H1 (cell line): ENCODE data around the gene COL5A1. TPM values are rescaled to one million over a fixed set of nuclear protein-coding genes. Genes with fewer than 3 reads are reported as not detected.

Experiments
- CTCF ChIA-PET: fragments of 300-600 bp; sonication (Branson Sonifier 250); formaldehyde crosslinking; loops from one replicate; lab custom pipeline; 2021; ENCODE audit not compliant: partially characterized antibody; lab: Charles Lee
- POLR2A ChIA-PET: fragments of 300-600 bp; sonication (Branson Sonifier 250); formaldehyde crosslinking; loops from one replicate; lab custom pipeline; 2021; ENCODE audit warnings: inconsistent platforms; ENCODE audit not compliant: partially characterized antibody; lab: Charles Lee
- DNase-seq, 2 experiments: peaks; one replicate each; pipeline versions ENCODE4 v3.0.0 to v3.0.0-alpha.2; 2010 to 2022; ENCODE audit warnings: low spot score in 2 of 2, low read depth in 1 of 2, mixed read lengths in 1 of 2
- FAIRE-seq: peaks from 2 replicates; lab custom pipeline; 2011; peaks lifted over from hg19 to GRCh38; lab: Jason Lieb, UNC
- H2AFZ ChIP-seq: 2 replicates; pipeline ENCODE4 v1.8.1; 2012; ENCODE audit warnings: low read length, inconsistent platforms
- H2AK5ac ChIP-seq: 2 replicates; pipeline ENCODE4 v1.6.1; 2013; ENCODE audit warnings: low read depth, low read length
- H2BK120ac ChIP-seq: replicated peaks from 2 replicates; pipeline ENCODE3; 2013; ENCODE audit warnings: low read depth, low read length, inconsistent platforms
- H2BK12ac ChIP-seq: 2 replicates; pipeline ENCODE4 v1.6.1; 2013; ENCODE audit warnings: low read depth, low read length
- H2BK15ac ChIP-seq: 2 replicates; pipeline ENCODE4 v1.6.1; 2013; ENCODE audit warnings: low read length
- H2BK20ac ChIP-seq: 2 replicates; pipeline ENCODE4 v1.6.1; 2013; ENCODE audit warnings: low read length
- H2BK5ac ChIP-seq: 2 replicates; pipeline ENCODE4 v1.6.1; 2013; ENCODE audit warnings: low read depth, low read length
- H3K14ac ChIP-seq: 2 replicates; pipeline ENCODE4 v1.6.1; 2013; ENCODE audit warnings: inconsistent platforms; ENCODE audit not compliant: insufficient read length
- H3K18ac ChIP-seq: 2 replicates; pipeline ENCODE4 v1.6.1; 2013; ENCODE audit warnings: low read length; ENCODE audit errors: extremely low read depth
- H3K23ac ChIP-seq: 2 replicates; pipeline ENCODE4 v1.6.1; 2013; ENCODE audit warnings: inconsistent platforms; ENCODE audit not compliant: insufficient read length
- H3K23me2 ChIP-seq: 2 replicates; pipeline ENCODE4 v1.6.1; 2013; ENCODE audit warnings: low read depth, low read length
- H3K27ac ChIP-seq: 2 replicates; pipeline ENCODE4 v1.6.1; 2011; ENCODE audit warnings: low read depth, low read length, inconsistent platforms
- H3K27me3 ChIP-seq, 4 experiments: replicated peaks in 1 of 4; 1 replicate in 1 of 4; 2 replicates in 3 of 4; pipeline versions ENCODE4 v1.6.1 to v1.8.1; 2011 to 2013; ENCODE audit warnings: low read length in 3 of 4, mild to moderate bottlenecking in 3 of 4, inconsistent platforms in 2 of 4, mixed read lengths in 2 of 4, moderate library complexity in 1 of 4; ENCODE audit not compliant: control insufficient read depth in 3 of 4, insufficient read depth in 3 of 4; ENCODE audit errors: extremely low read depth in 1 of 4
- H3K36me3 ChIP-seq, 4 experiments: 2 replicates each; pipeline versions ENCODE4 v1.6.1 to v1.8.1; 2011 to 2013; ENCODE audit warnings: mild to moderate bottlenecking in 4 of 4, low read length in 3 of 4, moderate library complexity in 2 of 4, control low read depth in 1 of 4, inconsistent platforms in 1 of 4; ENCODE audit not compliant: insufficient read depth in 4 of 4, control insufficient read depth in 2 of 4
- H3K4ac ChIP-seq: replicated peaks from 2 replicates; pipeline ENCODE3; 2013; ENCODE audit warnings: low read length, low read depth, mixed read lengths, inconsistent platforms; ENCODE audit not compliant: insufficient read length
- H3K4me1 ChIP-seq, 4 experiments: replicated peaks in 1 of 4; 1 replicate in 1 of 4; 2 replicates in 3 of 4; pipeline versions ENCODE4 v1.6.1 to v1.8.1; 2011 to 2013; ENCODE audit warnings: low read length in 3 of 4, inconsistent platforms in 2 of 4, mixed read lengths in 1 of 4; ENCODE audit not compliant: insufficient read depth in 4 of 4, control insufficient read depth in 3 of 4
- H3K4me2 ChIP-seq, 2 experiments: 2 replicates each; pipeline versions ENCODE4 v1.6.1 to v1.8.1; 2011 to 2013; ENCODE audit warnings: low read depth in 2 of 2, low read length in 2 of 2, control low read depth in 1 of 2, inconsistent platforms in 1 of 2, mild to moderate bottlenecking in 1 of 2; ENCODE audit not compliant: insufficient read depth in 1 of 2
- H3K4me3 ChIP-seq, 4 experiments: fragments of 200-600, 300-600 bp in 1 of 4; sonication (generic), shearing (Covaris generic), sonication (Bioruptor Twin) in 1 of 4; 2 replicates each; pipeline versions ENCODE4 v1.5.1 to v1.8.1; 2011 to 2016; ENCODE audit warnings: low read length in 4 of 4, low read depth in 3 of 4, control low read depth in 2 of 4, inconsistent platforms in 2 of 4, mild to moderate bottlenecking in 2 of 4, mixed read lengths in 1 of 4, moderate library complexity in 1 of 4; ENCODE audit not compliant: insufficient read depth in 2 of 4; ENCODE audit errors: extremely low read depth in 1 of 4
- H3K56ac ChIP-seq: replicated peaks from 2 replicates; pipeline ENCODE3; 2013; ENCODE audit warnings: low read depth, mild to moderate bottlenecking, mixed read lengths, low read length, inconsistent platforms; ENCODE audit not compliant: insufficient read length
- H3K79me1 ChIP-seq: 2 replicates; pipeline ENCODE4 v1.6.1; 2013; ENCODE audit warnings: low read depth, low read length, control low read depth
- H3K79me2 ChIP-seq, 2 experiments: 2 replicates each; pipeline versions ENCODE4 v1.6.1 to v1.8.1; 2012 to 2013; ENCODE audit warnings: low read length in 2 of 2, mild to moderate bottlenecking in 2 of 2, inconsistent platforms in 1 of 2; ENCODE audit not compliant: insufficient read depth in 2 of 2, control insufficient read depth in 1 of 2
- H3K9ac ChIP-seq, 4 experiments: replicated peaks in 1 of 4; 1 replicate in 1 of 4; 2 replicates in 3 of 4; pipeline versions ENCODE4 v1.6.1 to v1.8.1; 2011 to 2013; ENCODE audit warnings: low read depth in 3 of 4, low read length in 3 of 4, control low read depth in 2 of 4, mild to moderate bottlenecking in 2 of 4, moderate library complexity in 2 of 4, inconsistent platforms in 1 of 4; ENCODE audit errors: extremely low read depth in 1 of 4
- H3K9me3 ChIP-seq, 2 experiments: 2 replicates each; pipeline versions ENCODE4 v1.6.1 to v1.8.1; 2012 to 2013; ENCODE audit warnings: mild to moderate bottlenecking in 2 of 2, moderate library complexity in 2 of 2, control low read depth in 1 of 2, inconsistent platforms in 1 of 2, low read depth in 1 of 2, low read length in 1 of 2, mixed read lengths in 1 of 2; ENCODE audit not compliant: insufficient read depth in 2 of 2
- H4K20me1 ChIP-seq, 2 experiments: replicated peaks in 1 of 2; 2 replicates each; pipeline versions ENCODE3 to v1.8.1; 2011 to 2013; ENCODE audit warnings: inconsistent platforms in 2 of 2, low read length in 2 of 2, mild to moderate bottlenecking in 1 of 2; ENCODE audit not compliant: insufficient read depth in 2 of 2, control insufficient read depth in 1 of 2
- H4K5ac ChIP-seq: 2 replicates; pipeline ENCODE4 v1.6.1; 2013; ENCODE audit warnings: low read length, low read depth, mixed read lengths, inconsistent platforms; ENCODE audit not compliant: insufficient read length
- H4K8ac ChIP-seq: 2 replicates; pipeline ENCODE4 v1.8.0; 2013; ENCODE audit warnings: mild to moderate bottlenecking, moderate library complexity, low read length, inconsistent platforms; ENCODE audit not compliant: insufficient read depth; ENCODE audit errors: extremely low read depth
- H4K91ac ChIP-seq: replicated peaks from 2 replicates; pipeline ENCODE3; 2013; ENCODE audit warnings: low read length, mixed read lengths, inconsistent platforms; ENCODE audit not compliant: insufficient read length
- BRCA1 ChIP-seq: IDR thresholded peaks from 2 replicates; pipeline ENCODE4 v1.6.1; 2012; ENCODE audit warnings: low read depth, low read length, improper control_type of control experiment
- CHD2 ChIP-seq: IDR thresholded peaks from 2 replicates; pipeline ENCODE4 v1.6.1; 2012; ENCODE audit warnings: low read length, improper control_type of control experiment
- SAP30 ChIP-seq: fragments of 300-600 bp; sonication (generic); IDR thresholded peaks from 2 replicates; pipeline ENCODE4 v1.7.1; 2012; ENCODE audit warnings: low read length, moderate library complexity, mild to moderate bottlenecking, inconsistent platforms; ENCODE audit not compliant: insufficient read depth, insufficient replicate concordance
- WGBS, 2 experiments: shearing (Covaris generic) in 1 of 2; methylation state at CpG; one replicate each; pipeline versions ENCODE4 v1.1.6 to v1.1.7; 2013 to 2015; ENCODE audit warnings: low lambda C conversion rate in 2 of 2, mixed read lengths in 2 of 2, inconsistent platforms in 1 of 2, low coverage in 1 of 2, missing lambda C conversion rate in 1 of 2; ENCODE audit not compliant: insufficient replicate concordance in 2 of 2, insufficient coverage in 1 of 2, insufficient read length in 1 of 2; ENCODE audit errors: extremely low coverage in 1 of 2, missing lambda C conversion rate in 1 of 2; 5-methylcytosine and 5-hydroxymethylcytosine counted together
- polyA plus RNA-seq, 7 experiments: library from polyadenylated mRNA; depleted of rRNA in 3 of 7; stranded (reverse) in 5 of 7; unstranded in 2 of 7; fragments of >200 nt in 5 of 7; fragments of 200-250 nt in 2 of 7; gene quantifications; 1 replicate in 5 of 7; 2 replicates in 1 of 7; 4 replicates in 1 of 7; pipeline versions ENCODE4 v1.2.1 to v1.2.3, GENCODE V29; 2011 to 2013; ENCODE audit warnings: missing spikeins in 2 of 7, mixed read lengths in 2 of 7
- total RNA-seq: library from RNA; stranded (reverse); fragmentation: NEBNext Ultra II Directional; extraction: Animal tissue kit (Norgen Biotek cat#: 25700); gene quantifications from 2 replicates; pipeline ENCODE4 v1.2.1, GENCODE V29; 2021
- TF ChIP-seq, protein P1 (sequence below): IDR thresholded peaks from 2 replicates; pipeline ENCODE4 v1.6.1; 2012; ENCODE audit warnings: inconsistent platforms

Gene COL5A1
- total and polyA plus RNA-seq, 2 of the 8 experiments (the other 6 are each of a cell fraction or from before 2014, with no cell fraction given): 3.8 to 12.0 TPM

GRCh38 chr9:134887219-134887618 is 245.6 kb downstream of the COL5A1 start:
- Histone ChIP-seq H3K79me1 (no peaks in the 10 kb centered on the region), H2BK15ac (no peak overlapping the region), H3K23ac (no peak overlapping the region), H3K9ac (no peak overlapping the region), H3K27me3 (no peaks in the 10 kb centered on the region), H3K18ac (no peak overlapping the region), H4K5ac (no peak overlapping the region), H4K20me1 (no peaks in the 10 kb centered on the region), H2BK12ac (no peak overlapping the region), H3K9me3 (no peaks in the 10 kb centered on the region), H3K36me3 (no peaks in the 10 kb centered on the region), H3K27ac (no peak overlapping the region), H2BK20ac (no peak overlapping the region), H3K14ac (no peak overlapping the region), H4K8ac (no peak overlapping the region), H3K4me1 (no peaks in the 10 kb centered on the region), H3K4me3 (no peak overlapping the region), H2AK5ac (no peak overlapping the region), H4K91ac (no peak overlapping the region), H3K56ac (no peak overlapping the region), H2BK5ac (no peak overlapping the region), H2BK120ac (no peak overlapping the region), H3K23me2 (no peaks in the 10 kb centered on the region; the same call in 1 of the 2 replicates), H3K79me2 (no peaks in the 10 kb centered on the region), H3K4me2 (no peak overlapping the region), H3K4ac (no peak overlapping the region), H2AFZ (no peak overlapping the region)
- 87% methylated on average over 10 of the region's 10 CpGs; no CpG with 5 or more reads in 1 of the 2 experiments for WGBS, 2 experiments
- DNase-seq (no peak), FAIRE-seq (no peak)
- ChIA-PET POLR2A (no interaction called here), CTCF (interaction anchor here (0.7 kb wide), 1 partner anchor 74 kb away, joined by 3 read pairs; no protein-coding TSS in a partner anchor)
- TF ChIP-seq, protein P1, sequence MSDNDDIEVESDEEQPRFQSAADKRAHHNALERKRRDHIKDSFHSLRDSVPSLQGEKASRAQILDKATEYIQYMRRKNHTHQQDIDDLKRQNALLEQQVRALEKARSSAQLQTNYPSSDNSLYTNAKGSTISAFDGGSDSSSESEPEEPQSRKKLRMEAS: no peak
- TF ChIP-seq BRCA1 (no peak), CHD2 (no peak), SAP30 (no peak)
